IPS-11a (cell line): Measurements from ENCODE around the gene KIF6.
A peak's percentile ranks its signal among the peaks of the same experiment; 100 is the strongest.

Experiments used
- H3K4me3 ChIP-seq: one replicate; pipeline ENCODE4 v1.5.1; 2013; ENCODE audit warnings: low read depth, low read length, control low read depth

KIF6 gene

DNA sequence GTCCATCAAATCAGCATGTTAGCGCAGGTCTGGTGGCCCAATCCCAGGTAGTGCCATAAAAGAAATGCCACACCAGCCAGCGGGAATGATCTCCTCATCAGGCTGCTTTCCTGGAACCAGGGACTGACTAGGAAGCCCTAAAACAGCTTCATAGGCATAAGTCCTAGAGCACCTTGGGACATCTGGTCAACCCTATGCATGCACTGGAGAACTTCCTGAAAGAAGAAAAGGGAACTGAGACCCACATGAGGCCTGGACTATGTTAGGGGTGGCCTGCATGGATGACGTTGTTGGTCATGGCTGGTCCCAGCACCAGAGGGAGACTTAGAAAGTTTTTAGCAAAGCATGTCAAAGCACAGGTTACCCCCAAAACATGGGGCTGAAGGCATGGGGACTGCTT lies 395.2 kb downstream of the KIF6 start:
- H3K4me3 ChIP-seq = no peak overlapping the region

DNA sequence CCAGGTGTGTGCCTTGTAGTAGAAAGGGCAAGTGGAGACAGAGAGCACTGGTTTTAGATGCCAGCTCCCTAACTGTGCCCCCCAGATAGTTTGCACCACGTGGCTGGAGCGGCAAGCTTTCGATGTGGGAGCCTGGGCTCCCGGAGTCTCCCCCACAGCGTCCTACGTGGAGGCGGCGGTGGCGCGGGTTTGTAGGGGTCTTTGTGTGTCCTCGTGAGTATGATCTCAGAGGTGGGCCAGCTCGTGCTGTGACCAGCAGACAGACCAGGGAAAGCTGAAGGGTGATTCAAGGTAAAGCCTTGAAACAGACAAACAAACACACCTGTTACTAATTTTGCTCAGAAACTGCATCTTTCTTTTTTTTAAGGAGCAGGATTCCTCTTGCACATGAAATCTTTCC lies 397.1 kb downstream of the KIF6 start:
- H3K4me3 ChIP-seq = no peak overlapping the region

GRCh38 chr6:39327507-39327906 lies 397.7 kb downstream of the KIF6 start:
- no peak overlapping the region for H3K4me3 ChIP-seq

DNA sequence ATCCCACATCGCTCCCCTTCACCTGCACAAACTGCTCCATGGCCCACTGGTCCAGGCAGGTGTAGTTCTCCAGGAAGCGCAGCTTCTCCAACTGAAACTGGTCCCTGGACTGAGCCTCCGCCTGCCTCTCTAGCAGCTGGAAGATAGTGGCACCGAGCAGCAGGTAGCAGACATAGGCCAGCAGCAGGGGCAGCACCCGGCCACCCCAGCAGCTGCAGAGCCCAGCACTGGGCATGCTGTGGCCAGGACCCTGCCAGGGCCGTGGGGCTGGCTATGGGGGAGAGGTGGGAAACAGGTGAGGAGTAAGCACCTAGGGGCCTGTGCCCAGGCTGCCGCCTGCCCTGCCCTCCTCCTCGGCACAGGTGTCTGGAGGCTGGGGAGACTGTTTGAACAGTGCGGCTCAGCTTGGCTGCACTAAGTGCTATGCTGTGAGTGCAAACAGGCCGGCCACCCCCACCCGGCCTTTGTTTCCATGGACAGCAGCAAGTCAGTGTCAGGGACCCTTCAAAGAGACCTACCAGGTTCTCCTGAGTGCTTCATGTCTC lies 402.8 kb downstream of the KIF6 start, which contains the start of gene KCNK16:
Gene KCNK16, minus strand, starts transcription at position 397 of the 545 bp plus-strand sequence. Its CDS starts 162 bp downstream, at position 235.
- H3K4me3 ChIP-seq = no peak within 1 kb of the TSS

GRCh38 chr6:39321761-39322160 lies 403.4 kb downstream of the KIF6 start:
- no peak overlapping the region for H3K4me3 ChIP-seq

GRCh38 chr6:39320363-39320984 lies 404.7 kb downstream of the KIF6 start:
- H3K4me3 ChIP-seq = no peak overlapping the region

GRCh38 chr6:39319621-39320362 lies 405.4 kb downstream of the KIF6 start:
- no peak overlapping the region for H3K4me3 ChIP-seq

DNA sequence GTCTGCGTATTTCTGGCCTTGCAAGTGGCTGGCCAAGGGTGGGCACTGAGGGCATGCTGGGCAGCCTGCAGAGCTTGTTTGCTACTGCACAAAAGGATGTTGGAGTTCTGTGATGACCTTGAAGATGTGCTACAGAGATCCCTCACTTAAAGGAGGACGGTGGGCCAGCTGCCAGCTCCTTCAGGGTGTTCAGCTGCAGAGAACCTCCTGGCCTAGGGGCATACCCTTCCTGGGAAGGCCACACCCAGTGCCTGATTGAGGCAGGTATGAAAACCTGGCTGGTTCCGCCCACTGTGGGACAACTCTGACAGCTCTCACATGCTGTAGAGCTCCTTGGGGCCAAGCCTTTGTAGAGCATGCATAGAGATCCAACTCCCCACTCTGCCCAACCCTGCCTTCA lies 408.0 kb downstream of the KIF6 start:
- H3K4me3 ChIP-seq = no peak overlapping the region

- peak within 1 kb of the TSS; percentile 39 for H3K4me3 ChIP-seq
Measured at GRCh38 chr6:39314273-39314795, 410.9 kb downstream of the KIF6 start, which contains the start of gene KCNK17. KCNK17 (minus strand) TSS chr6:39314419; CDS start chr6:39314320, 99 bp downstream.

GRCh38 chr6:39313526-39314272 lies 411.5 kb downstream of the KIF6 start:
- peak overlapping the region; percentile 39 for H3K4me3 ChIP-seq

- H3K4me3 ChIP-seq = peak overlapping the region; percentile 39
Measured at GRCh38 chr6:39312912-39313525, 412.2 kb downstream of the KIF6 start.

GRCh38 chr6:39310542-39310941 lies 414.7 kb downstream of the KIF6 start:
- H3K4me3 ChIP-seq = no peak overlapping the region

DNA sequence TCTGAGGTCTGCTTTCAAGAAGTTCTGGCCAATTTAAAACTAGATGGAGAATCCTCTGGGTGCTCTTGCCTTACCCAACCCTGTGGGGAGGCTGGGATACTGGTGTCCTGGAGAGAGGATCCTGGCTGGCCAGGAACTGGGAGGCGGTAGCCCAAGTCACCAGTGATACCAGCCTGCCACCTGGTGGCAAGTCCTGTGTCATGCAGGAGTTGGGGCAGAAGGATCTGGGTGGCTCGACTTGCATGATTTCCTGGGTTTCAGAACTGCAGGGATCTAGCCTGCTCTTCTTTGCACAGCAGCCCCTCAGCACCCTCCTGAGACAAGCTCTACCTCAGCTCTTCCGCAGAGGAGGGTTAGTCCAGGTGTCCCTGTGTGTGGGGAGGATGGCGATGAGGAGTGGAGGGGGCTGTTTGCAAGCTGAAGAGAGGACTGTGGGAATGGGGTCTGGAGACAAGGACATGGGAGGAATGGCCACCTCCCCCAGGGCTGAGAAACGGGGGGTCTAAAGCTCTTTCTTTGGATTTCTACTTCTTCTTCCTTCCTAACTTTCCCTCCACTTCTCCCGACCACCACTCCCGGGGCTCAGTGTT lies 415.2 kb downstream of the KIF6 start:
- H3K4me3 ChIP-seq = no peak overlapping the region

- no peak overlapping the region for H3K4me3 ChIP-seq
Measured at GRCh38 chr6:39307462-39307861, 417.7 kb downstream of the KIF6 start.

DNA sequence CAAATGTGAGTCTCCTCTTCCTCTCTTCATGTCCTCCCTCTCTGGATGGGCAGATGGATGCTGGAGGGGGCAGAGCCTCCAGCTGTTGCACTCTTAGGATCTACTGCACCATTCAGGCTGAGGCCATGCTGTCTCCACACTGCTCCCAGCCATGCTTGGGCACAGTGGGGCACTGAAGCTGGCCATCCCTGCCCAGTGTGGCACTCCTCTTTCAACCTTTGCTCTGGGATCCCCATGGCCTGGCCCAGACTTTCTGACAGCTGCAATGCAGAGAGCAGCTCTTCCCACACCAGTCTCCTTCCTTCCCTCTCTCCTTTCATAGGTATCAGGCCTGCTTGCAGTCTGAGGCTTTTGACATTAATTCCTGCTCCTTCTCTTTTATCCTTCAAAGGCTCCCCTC lies 420.3 kb downstream of the KIF6 start:
- no peak overlapping the region for H3K4me3 ChIP-seq

DNA sequence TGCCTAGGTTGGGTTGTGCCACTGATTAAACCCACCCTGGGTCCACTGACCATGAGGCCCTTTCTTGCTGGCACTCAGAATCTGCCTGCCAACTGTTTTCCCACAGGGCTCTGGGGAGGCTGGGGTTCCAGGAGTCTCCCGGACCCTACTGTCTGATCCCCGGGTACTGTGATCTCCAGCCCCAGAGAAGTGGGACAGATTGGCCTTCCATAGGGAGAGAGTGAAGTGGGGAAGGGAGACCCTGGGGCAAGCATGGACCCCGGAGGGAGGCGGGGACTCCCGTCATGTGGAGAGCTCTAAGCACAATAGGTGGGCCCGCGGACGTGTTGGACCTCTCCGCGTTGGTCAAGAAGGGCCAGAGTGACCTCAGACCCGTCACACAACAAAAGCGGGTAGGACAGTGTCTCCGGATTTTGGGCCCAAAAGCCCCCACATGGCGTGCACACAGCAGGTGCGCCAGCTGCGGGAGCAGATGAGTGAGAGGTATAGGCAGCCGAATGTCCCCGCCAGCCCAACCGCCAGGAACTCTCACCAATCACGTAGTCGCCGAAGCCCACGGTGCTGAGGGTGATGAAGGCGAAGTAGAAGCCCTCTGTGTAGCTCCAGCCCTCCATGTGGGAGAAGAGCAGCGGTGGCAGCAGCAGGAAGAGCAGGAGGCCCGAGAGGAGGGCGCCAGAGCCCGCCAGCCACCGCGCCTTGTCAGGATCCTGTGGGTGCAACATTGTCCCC lies 421.6 kb downstream of the KIF6 start:
- H3K4me3 ChIP-seq = no peak overlapping the region

GRCh38 chr6:39302669-39303424 lies 422.4 kb downstream of the KIF6 start:
- no peak overlapping the region for H3K4me3 ChIP-seq

DNA sequence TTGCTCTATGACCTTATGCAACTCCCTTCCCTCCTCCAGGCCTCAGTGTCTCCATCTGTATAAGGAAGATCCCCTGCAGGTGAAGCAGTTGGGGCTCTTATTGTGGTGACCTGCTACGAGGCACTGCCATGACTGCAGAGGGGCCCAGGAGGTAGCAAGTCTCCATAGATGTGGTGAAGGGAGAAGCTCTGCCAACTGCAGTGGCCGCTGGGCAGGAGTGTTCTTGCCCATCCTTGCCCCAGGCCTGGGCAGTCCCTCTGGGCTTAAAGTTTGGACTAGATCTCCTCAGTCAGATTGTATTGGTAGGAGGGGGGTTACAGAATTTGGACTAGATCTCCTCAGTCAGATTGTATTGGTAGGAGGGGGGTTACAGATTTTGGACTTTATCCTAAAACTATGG lies 423.2 kb downstream of the KIF6 start:
- H3K4me3 ChIP-seq = no peak overlapping the region

DNA sequence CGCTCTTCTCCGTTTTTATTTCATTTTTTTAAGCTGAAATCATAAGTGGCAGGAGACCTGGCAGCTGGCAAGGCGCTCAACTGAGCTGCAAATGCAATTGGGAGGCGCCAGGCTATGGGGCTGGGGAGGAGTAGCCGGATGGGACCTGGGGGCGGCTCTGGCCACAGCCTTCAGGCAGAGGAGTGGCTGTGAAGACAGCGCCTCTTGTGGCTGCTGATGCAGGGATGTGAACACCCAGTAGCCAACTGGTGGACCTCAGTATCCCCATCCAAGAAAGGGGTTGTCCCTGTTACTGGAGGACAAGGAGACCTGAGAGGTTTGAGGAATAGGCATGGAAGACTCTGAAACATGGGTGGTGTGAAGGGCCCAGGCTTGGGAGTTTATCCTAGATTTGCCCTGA lies 423.6 kb downstream of the KIF6 start:
- H3K4me3 ChIP-seq = no peak overlapping the region
